CD4-positive, alpha-beta T cell treated with Interleukin-6 at 100 ng/mL for 8 hours (primary cell): Measurements from ENCODE around the gene GPR83.
"Not testable (repeated sequence)": the region's sequence is repeated elsewhere in the genome, so short reads cannot be mapped to it uniquely, and the experiment has no call there.

Experiments used
- DNase-seq: peaks from one replicate; pipeline ENCODE4 v3.0.0-alpha.2; 2020; ENCODE audit warnings: mixed read lengths, low spot score

GPR83 gene

DNA sequence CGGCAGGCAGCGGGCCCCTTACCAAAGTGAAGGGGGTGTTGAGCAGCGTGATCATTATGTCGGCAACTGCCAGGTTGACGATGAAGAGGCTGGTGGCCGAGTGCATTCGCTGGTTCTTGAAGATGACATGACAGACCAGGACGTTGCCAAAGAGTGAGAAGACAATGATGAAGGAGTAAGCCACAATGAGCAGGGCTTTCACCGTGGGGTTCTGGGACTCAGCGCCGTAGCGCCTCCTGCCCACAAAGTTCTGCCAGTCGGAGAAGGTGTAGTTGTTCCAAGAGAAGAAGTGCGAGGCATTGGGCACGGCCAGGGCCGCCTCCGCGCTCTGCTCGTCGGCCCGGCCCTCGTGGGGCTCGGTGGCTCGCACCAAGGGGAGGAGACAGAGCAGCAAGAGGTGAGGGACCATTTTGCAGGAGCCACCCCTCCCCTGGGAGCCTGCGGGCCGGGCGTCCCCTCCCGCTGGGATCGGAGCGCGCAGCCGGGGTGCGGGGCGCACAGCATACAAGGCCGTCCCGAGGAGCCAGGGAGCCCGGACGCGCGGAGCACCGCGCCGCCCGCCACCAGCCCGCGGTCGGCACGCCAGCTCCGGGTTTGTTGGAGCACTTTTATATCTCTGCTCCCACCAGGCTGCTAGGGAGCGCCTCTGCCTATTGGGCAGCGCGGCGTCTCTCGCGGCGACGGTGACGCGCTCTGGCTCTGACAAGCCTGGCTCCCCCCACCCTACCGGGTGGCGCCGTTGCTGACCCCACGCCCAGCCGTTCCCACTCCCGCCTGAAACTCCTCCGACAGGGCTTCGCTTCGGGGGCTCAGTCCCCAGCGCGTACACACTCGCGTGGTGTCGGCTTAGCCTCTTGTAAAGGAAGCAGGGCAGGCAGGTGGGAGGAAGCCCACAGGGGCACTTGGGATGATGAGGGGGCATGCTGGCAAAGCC lies at the start of gene GPR83:
GPR83 (minus strand) TSS at position 581 of the 934 bp plus-strand sequence; CDS start at position 409, 172 bp downstream.
- DNase-seq = no peak

DNA sequence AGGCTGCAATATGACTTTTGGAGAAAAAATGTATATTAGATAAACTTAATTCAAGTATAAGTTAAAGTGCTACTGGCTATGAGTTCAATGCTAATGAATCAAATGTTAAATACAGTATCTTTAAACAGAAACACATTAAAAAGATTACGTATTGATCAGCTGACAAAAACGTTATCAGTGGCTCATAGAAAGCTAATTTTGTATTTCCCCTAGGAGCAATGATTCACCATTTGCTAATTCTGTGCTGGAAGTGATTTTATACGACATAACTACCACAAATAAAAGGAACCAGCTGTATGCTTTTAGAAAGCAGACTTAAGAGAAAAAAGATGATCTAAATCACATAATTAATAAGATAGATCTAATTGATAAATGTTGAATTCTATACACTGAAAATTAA lies 48.8 kb upstream of the GPR83 start:
- DNase-seq = no peak

DNA sequence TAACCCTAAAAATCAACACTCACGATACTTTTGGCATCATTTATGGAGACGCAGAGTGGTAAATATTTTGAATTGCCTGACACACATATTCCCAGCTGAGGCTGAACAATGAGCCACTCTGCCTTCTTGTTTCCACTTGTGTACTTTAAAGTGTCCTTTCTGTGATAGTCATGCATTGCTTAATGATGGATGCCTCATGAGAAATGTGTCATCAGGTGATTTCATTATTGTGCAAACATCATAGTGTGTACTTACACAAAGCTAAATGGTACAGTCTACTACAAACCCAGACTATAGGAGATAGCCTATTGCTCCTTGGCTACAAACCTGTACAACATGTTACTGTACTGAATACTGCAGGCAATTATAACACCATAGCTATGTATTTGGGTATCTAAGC lies 48.2 kb upstream of the GPR83 start:
- no peak for DNase-seq

DNA sequence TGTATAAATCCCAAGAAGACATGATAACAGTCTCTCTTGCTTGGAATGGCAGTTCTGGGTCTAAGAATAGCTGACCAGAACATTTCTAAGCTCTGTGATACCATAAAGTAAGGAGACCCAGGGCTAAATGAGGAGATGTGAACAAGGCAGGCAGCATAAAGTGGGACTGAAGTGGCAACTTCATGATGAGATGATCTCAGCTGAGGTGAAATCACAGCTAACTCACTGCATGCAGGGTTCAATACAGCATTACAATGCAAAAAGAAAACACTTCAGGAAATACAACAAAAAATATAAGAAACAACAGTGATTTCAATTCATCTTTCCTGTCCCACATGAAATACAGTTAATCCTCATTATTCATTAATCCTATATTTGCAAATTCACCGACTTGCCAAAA lies 47.8 kb upstream of the GPR83 start:
- no peak for DNase-seq

DNA sequence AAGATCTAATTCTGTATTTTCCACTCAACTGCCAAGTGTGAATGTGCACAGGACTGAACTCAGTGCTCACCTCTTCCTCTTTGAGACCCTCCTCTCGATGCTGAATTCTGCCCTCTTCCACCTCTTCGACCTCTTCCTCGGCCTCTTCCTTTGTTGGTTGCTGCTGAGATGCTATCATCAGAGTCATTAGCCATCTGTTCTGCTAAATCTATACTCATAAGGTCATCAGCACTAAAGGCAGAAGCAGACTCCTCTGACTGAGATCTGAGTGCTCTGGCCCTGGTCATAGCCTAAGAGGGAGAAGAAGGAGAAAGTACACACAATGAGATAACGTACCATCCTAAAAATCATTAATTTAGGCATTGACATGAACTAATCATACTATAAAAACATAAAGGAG lies 45.9 kb upstream of the GPR83 start:
- DNase-seq = no peak

DNA sequence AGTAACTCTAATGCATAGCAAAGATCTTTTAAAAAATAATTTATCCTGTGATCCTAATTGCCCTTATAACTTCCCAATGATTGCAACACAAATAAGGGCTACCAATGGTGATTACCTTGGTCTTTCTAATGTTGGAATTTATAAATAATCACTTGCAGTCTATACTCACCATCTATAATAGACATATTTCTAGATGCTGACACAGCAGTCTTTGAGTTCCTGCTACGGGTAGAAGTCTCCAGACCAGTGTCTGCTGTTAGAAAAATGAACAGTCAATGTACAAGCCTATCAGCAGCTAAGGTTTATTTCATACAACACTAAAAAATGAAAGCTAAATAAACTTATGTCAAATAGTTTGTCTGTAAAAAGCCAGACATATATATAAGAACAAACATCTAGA lies 44.4 kb upstream of the GPR83 start:
- no peak for DNase-seq

DNA sequence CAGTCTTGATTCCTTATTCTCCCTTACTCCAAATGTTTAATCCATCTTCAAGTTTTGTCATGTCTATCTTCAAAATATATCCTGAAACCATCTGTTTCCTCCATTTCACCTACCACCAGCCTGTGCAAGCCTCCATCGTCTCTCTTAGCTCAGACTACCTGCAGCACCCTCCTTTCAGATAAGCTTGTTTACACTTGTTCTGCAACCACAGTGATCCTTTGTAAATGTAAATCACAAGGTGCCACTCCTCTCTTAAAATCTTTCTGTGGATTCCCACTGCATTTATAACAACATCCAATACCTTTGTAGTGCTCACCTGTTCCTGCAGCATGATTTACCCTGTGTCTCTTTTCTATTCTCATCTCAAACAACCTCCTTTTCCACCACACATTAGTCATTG lies 31.8 kb upstream of the GPR83 start:
- no peak for DNase-seq

DNA sequence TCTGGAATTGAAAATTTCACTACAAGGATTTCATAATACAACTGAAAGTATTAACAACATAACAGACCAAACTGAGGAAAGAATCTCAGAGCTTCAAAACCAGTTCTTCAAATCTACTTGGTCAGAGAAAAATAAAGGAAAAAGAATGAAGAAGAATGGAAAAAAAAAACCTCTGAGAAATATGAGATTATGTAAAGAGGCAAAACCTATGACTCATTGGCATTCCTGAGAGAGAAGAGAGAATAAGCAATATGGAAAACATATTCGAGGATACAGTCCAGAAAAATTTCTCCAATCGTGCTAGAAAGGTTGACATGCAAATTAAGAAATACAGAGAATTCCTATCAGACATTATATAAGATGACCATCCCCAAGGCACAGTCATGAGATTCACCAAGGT lies 23.4 kb upstream of the GPR83 start:
- DNase-seq = no peak

DNA sequence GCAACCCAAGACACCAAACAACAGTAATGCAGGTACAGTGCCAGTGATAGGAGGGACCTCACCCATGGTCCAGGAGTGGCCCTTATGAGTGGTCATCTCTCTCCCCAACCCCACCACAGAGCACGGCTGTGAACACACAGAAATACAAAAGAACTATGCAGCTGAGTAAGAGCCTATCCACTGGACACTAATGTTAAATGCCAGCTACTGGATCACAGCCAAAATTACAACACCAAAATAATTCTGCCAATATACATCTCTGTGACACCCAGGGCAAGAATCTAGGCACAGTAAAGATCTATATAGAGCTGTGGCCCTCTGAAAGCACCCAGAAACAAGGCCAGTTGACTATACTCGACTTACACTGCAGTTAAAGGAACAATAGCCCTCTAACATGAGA lies 22.8 kb upstream of the GPR83 start:
- DNase-seq = no peak

DNA sequence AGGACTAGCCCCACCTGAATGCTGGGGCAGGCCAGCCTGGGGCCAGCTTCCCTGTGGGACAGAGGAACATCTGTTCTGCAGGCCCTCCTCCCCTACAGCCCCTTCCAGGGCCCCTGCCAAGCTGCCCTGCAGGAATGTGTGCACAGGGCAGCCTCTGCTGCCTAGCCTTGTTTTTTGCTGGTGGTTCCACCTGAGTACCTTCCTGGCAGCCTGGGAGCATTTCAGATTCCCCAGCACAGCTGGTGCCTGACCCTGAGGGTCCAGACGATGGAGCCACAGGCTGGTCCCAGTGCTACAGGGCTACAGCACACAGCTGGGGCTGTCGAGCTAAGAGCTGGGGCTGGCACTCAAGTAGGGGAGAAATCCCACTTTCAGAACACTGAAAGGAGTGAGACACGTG lies 22.3 kb upstream of the GPR83 start:
- no peak for DNase-seq

DNA sequence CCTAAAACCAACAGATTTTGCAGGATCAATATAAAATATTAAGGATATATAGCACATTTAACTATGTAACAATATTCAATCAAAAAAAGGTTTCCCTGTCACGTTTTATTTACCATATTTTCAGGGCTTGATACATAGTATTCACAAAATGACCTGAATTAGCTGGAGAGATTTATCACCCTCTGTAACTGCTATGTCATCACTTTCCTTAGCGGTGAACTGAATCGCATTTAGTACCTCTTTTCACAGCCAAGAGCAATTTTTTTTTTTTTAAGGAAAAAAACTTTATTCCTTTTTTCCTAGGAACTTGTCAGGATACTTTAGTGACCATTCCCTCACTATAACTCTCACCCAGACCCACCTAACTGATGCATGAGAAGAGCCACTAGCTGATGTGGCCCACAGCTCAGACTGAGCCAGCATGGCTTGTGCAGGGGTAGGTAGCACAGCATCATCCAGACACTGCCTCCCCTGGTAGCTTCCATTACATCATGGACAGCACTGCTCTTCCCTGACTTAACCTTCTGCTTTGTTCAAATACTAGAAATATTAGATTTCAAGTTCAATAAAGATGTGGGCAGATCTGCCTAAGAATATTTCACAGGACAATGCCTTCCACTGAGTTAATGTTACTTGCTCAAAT lies 17.0 kb upstream of the GPR83 start:
- no peak for DNase-seq

DNA sequence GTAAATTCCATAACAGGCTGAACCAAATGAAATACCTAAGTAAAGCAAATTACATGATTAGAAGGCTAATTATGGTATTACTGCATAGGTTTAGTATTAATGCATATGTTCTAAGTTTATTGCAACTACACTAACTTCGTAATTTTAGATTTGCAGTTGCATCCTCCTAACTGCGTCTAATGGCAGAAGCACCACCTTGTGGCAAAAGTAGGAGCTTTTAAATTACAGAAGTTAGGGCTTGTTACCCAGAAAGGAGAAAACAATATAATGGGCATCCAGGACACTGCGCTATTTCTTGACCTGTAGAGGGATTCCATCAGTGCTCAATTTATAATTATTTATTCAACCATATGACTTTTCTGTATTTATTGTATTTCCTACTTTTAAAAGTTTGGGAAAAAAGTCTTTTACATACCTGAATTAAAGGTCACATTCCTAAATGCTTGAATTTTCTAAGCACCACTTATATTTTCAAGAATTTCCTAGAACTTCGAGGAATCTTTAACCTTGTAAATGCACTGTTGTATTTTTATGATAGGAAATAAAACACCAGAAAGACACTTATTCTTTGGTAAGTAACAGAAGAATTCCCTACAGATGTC lies 16.3 kb upstream of the GPR83 start:
- no peak for DNase-seq

DNA sequence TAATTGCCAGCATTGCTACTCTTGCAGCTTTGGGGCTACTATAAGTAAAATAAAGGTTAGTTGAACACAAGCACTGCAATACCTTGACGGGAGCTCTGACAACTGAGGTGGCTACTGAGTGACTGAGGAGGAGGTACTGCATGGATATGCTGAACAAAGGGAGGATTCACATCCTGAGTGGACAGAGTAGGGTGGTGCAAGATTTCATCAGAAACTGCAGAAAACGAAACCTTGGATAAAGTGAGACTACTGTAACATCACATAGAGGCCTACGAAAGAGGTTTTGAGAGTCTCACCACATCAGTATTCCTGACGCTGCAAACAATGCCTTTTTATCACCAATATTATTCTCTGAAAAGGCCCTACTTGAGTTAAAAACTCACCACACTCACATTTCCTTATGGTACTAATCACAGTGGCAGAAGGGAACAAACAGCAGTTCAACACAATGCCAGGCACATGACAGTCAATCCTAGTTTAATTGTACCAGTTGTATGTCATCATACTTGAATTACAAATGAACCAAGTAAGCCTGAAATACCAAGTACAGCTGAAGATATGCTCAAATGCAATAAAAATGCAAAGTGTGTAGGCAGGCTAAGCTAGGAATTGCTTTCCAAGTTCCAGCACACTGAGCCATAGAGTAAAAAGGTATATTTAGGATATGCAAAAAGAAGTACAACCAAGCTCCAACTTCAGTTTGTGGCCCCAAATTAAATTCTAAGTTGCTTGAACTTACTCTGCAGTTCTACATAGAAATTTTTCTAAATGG lies 4.0 kb upstream of the GPR83 start:
- no peak for DNase-seq

DNA sequence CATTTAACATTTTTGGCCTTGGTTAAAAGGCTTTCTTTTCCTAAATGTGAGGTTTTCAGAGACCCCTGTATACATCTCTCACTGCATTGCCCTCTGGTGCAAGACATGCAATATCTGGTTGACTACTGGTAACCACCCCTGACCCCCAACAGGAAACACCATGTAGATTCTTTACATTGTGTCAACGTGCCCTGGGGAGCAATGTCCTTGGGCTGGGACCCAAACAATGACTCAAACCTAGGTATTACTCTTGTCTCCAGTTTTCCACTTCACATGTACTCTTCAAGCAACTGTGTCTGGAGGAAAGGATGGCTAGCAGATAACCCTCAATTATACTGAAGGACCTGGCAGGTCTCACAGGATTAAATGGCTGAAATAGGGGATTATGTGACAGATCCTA lies 1.1 kb upstream of the GPR83 start:
- DNase-seq = no peak

DNA sequence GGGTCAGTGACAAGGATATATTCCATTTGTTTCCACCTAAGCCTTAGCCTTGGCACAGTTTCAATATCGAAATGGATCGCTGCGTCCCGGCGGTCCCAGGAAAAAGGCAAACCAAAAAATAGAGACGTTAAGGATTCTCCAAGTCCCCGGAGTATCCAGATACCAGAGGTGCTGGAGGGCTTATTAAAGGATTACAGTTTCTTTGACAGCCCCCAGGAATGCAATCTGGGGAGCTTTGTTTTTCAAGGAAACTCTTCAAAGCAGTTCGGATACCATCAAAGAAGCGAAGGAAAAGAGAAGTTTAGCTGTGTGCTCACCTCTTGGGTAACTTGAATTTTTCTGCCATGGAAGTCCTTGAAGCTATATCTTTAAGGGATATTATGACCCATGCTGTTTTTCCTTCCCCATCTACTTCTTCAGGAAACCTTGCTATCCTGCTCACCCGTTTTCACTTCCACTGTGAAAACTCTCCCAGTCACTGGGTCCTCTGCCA lies 600 bp upstream of the GPR83 start:
- DNase-seq = no peak

DNA sequence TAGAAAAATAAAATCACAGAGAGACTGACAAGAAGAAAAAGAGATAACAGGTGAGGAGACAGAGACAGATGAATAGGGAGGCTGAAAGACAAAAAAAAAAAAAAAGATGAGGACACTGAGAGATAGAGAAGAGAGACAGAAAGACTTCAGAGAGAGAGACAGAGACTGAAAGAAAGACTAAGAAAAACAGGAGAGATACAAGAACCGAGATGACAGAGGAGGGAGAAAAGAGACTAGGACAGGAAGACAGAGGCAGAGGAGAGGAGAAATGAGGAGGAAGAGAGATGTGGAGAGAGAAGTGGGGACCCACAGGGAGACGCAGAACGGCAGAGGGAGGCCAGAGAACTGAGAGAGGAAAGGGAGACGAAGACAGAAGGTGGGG lies 771 bp downstream of the GPR83 start:
- DNase-seq = no peak

DNA sequence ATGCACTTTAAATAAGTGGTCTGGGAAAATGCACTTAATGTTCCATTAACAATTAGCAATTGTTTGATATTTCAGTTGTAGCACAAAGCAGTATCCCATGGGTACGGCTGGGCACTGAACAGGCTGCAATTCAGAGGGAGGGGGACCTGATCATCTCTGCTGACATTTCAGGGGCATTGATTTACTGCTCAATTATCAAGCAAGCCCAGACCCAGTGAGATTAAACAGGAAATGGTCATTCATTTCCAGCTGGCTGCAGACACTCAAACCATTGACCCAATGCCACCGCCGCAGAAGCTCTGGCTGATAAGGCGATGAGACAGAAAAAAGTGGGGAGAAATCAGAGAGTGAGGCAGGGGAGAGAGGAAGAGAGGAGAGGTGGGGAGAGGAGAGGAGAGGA lies 1.2 kb downstream of the GPR83 start:
- DNase-seq = no peak

DNA sequence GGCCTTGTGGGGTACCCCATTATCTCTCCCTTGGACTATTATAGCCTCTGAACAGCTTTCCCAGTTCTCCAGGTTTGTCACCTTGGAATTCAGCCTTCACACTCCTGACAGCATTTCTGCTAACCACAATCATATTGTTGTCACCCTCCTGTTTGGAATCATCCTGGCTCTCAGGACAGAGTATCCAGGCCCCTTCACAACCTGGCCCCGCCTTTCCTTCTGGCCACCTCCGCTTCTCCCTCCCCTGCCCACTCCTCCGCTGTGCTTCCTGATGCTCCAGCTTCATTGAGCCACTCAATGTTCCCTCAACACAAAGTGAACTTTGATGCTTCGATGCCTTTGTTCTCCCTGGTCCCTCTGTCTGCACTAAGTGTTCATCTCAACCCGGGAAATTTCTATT lies 3.1 kb downstream of the GPR83 start:
- DNase-seq = no peak

DNA sequence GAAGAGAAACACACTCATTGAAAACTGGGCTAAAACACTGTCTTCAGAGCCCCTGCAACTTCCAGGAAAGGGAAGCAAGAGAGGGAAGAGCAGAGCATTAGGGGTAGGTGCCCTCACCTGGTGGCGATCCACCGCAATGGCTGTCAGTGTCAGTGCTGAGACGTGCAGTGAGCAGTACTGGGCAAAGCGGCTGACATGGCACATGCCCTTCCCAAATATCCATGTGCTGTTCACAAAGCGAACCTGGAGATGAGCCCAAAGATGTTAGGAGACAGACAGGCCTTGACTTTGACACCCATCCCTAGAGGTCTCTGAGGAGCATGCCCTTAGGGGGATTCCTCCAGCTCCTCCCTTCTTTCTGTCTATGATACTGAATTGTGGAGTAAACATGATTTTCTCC lies 4.9 kb downstream of the GPR83 start:
- no peak for DNase-seq

DNA sequence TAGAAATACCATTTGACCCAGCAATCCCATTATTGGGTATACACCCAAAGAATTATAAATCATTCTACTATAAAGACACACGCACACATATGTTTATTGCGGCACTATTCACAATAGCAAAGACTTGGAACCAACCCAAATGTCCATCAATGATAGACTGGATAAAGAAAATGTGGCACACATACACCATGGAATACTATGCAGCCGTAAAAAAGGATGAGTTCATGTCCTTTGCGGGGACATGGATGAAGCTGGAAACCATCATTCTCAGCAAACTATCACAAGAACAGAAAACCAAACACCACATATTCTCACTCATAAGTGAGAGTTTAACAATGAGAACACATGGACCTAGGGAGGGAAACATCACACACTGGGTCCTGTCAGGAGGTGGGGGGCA lies 9.3 kb downstream of the GPR83 start:
- DNase-seq = not testable (repeated sequence)

DNA sequence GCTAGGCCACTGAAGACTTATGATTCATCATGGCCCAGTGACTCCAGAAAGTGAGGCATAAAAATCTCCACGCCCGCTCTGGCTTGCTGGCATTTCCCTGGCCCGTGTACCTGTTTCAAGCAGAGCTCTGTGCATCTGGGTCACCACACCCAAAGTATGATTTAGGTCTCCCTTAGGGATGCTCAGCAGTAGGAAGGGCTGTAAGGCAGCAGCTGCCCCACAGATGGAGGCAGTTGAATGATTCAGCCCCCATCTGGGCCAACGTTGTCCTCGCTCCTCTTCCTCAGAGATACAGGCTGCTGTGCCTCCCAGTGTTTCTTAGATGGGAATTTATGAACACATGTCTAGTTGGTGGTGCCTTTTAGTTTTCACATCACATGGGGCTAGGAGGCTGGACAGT lies 21.6 kb downstream of the GPR83 start:
- DNase-seq = no peak

DNA sequence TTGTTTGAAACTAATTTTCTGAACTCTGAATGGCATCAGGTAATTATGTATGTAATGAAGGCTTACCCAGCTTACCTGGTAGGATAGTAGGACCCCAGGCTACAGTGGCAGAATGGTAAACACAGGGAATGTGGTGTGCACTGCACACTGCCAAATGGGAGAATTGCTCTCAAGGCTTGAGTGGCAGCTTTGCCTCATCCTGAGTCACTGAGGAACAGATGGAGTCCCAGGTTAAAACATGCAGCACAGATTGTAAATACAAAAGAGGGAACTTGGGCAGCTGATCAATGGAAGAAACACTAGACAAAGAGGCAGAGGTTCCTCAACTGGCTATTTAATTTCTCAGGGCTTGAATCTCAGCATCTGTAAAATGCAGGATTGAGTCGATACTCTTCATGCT lies 24.4 kb downstream of the GPR83 start:
- no peak for DNase-seq
